Measurements from ENCODE around the gene HSPA12B.

HSPA12B gene

GRCh38 chr20:3689978-3690377 lies 42.5 kb upstream of the HSPA12B start:
- no peak overlapping the region for H3K4me2 ChIP-seq (ENCODE audit: low read length)

GRCh38 chr20:3690413-3690812 lies 42.1 kb upstream of the HSPA12B start:
- H3K27me3 ChIP-seq (ENCODE audit: control insufficient read depth, insufficient read depth, low read length): no peaks in the 10 kb centered on the region
- H3K4me1 ChIP-seq: no peaks in the 10 kb centered on the region
- H3K9ac ChIP-seq: no peak overlapping the region
- H2AFZ ChIP-seq: no peak overlapping the region
- H3K79me2 ChIP-seq: no peaks in the 10 kb centered on the region
- H3K4me3 ChIP-seq (ENCODE audit: low read depth, low read length): no peak overlapping the region
- no peaks in the 10 kb centered on the region for H3K36me3 ChIP-seq (ENCODE audit: control insufficient read depth, insufficient read depth, low read length)
- no peak overlapping the region for H3K4me2 ChIP-seq (ENCODE audit: low read length)
- no peak for TF ChIP-seq CTCF (IDR thresholded peaks at IDR 0.05)
- no peak overlapping the region for H3K27ac ChIP-seq
- no peaks in the 10 kb centered on the region for H3K9me3 ChIP-seq (ENCODE audit: control insufficient read depth, low read length)

More at GRCh38 chr20:3689978-3690377, 42.5 kb upstream of the HSPA12B start:
- H3K4me3 ChIP-seq (ENCODE audit: low read depth, low read length): no peak overlapping the region
- no peaks in the 10 kb centered on the region for H3K27me3 ChIP-seq (ENCODE audit: control insufficient read depth, insufficient read depth, low read length)
- H2AFZ ChIP-seq: no peak overlapping the region
- H3K4me1 ChIP-seq: no peaks in the 10 kb centered on the region
- TF ChIP-seq CTCF (IDR thresholded peaks at IDR 0.05): no peak
- H3K9me3 ChIP-seq (ENCODE audit: control insufficient read depth, low read length): no peaks in the 10 kb centered on the region
- no peaks in the 10 kb centered on the region for H3K79me2 ChIP-seq
- H3K36me3 ChIP-seq (ENCODE audit: control insufficient read depth, insufficient read depth, low read length): no peaks in the 10 kb centered on the region
- no peak overlapping the region for H3K27ac ChIP-seq
- H3K9ac ChIP-seq: no peak overlapping the region

- H3K9me3 ChIP-seq (ENCODE audit: control insufficient read depth, low read length): no peaks in the 10 kb centered on the region
- no peaks in the 10 kb centered on the region for H3K79me2 ChIP-seq
- H2AFZ ChIP-seq: no peak overlapping the region
- no peak overlapping the region for H3K4me2 ChIP-seq (ENCODE audit: low read length)
- no peak overlapping the region for H3K9ac ChIP-seq
- no peak for TF ChIP-seq CTCF (IDR thresholded peaks at IDR 0.05)
- no peaks in the 10 kb centered on the region for H3K4me1 ChIP-seq
- no peak overlapping the region for H3K4me3 ChIP-seq (ENCODE audit: low read depth, low read length)
- no peaks in the 10 kb centered on the region for H3K36me3 ChIP-seq (ENCODE audit: control insufficient read depth, insufficient read depth, low read length)
- no peaks in the 10 kb centered on the region for H3K27me3 ChIP-seq (ENCODE audit: control insufficient read depth, insufficient read depth, low read length)
- H3K27ac ChIP-seq: no peak overlapping the region
These were observed 41.2 kb upstream of the HSPA12B start for GRCh38 chr20:3691306-3691705.

- H2AFZ ChIP-seq: no peak overlapping the region
- no peaks in the 10 kb centered on the region for H3K9me3 ChIP-seq (ENCODE audit: control insufficient read depth, low read length)
- no peak overlapping the region for H3K9ac ChIP-seq
- TF ChIP-seq CTCF (IDR thresholded peaks at IDR 0.05): no peak
- no peak overlapping the region for H3K27ac ChIP-seq
- H3K4me1 ChIP-seq: no peaks in the 10 kb centered on the region
- no peak overlapping the region for H3K4me3 ChIP-seq (ENCODE audit: low read depth, low read length)
- H3K27me3 ChIP-seq (ENCODE audit: control insufficient read depth, insufficient read depth, low read length): no peaks in the 10 kb centered on the region
- H3K79me2 ChIP-seq: no peaks in the 10 kb centered on the region
- no peaks in the 10 kb centered on the region for H3K36me3 ChIP-seq (ENCODE audit: control insufficient read depth, insufficient read depth, low read length)
- no peak overlapping the region for H3K4me2 ChIP-seq (ENCODE audit: low read length)
These were observed 40.6 kb upstream of the HSPA12B start for GRCh38 chr20:3691897-3692296.

- no peaks in the 10 kb centered on the region for H3K36me3 ChIP-seq (ENCODE audit: control insufficient read depth, insufficient read depth, low read length)
These were observed 39.7 kb upstream of the HSPA12B start for GRCh38 chr20:3692706-3693294.

More at GRCh38 chr20:3692706-3693294, 39.7 kb upstream of the HSPA12B start:
- no peak for TF ChIP-seq CTCF (IDR thresholded peaks at IDR 0.05)
- H3K4me3 ChIP-seq (ENCODE audit: low read depth, low read length): no peak overlapping the region
- no peaks in the 10 kb centered on the region for H3K27me3 ChIP-seq (ENCODE audit: control insufficient read depth, insufficient read depth, low read length)
- H3K27ac ChIP-seq: no peak overlapping the region
- H3K9ac ChIP-seq: no peak overlapping the region
- H3K4me1 ChIP-seq: no peaks in the 10 kb centered on the region
- H3K4me2 ChIP-seq (ENCODE audit: low read length): no peak overlapping the region
- no peaks in the 10 kb centered on the region for H3K9me3 ChIP-seq (ENCODE audit: control insufficient read depth, low read length)
- H2AFZ ChIP-seq: no peak overlapping the region
- no peaks in the 10 kb centered on the region for H3K79me2 ChIP-seq
